H1 (cell line): ENCODE measurements around the gene CORO1C. TPM values are rescaled to one million over a fixed set of nuclear protein-coding genes. Genes with fewer than 3 reads are reported as not detected.

Experiments
- ATF2 ChIP-seq: IDR thresholded peaks from 2 replicates; pipeline ENCODE4 v1.6.1; 2012; ENCODE audit warnings: low read length, inconsistent platforms
- CHD7 ChIP-seq: fragments of 300-600 bp; sonication (generic); IDR thresholded peaks from 2 replicates; pipeline ENCODE4 v1.7.1; 2012; ENCODE audit warnings: low read length, moderate library complexity, mild to moderate bottlenecking, inconsistent platforms; ENCODE audit not compliant: insufficient replicate concordance
- MAFK ChIP-seq: IDR thresholded peaks from 2 replicates; pipeline ENCODE4 v1.6.1; 2012; ENCODE audit warnings: low read depth, mild to moderate bottlenecking, improper control_type of control experiment, low read length
- RFX5 ChIP-seq: IDR thresholded peaks from 2 replicates; pipeline ENCODE4 v1.6.1; 2011; ENCODE audit warnings: low read depth, low read length, improper control_type of control experiment, borderline replicate concordance
- RNF2 ChIP-seq: fragments of 200-900, 300-1000 bp; sonication (generic); IDR thresholded peaks from 2 replicates; pipeline ENCODE4 v1.7.1; 2016; ENCODE audit warnings: borderline replicate concordance, low read depth, mild to moderate bottlenecking, antibody characterized with exemption, low read length; ENCODE audit not compliant: poor library complexity, severe bottlenecking; ENCODE audit errors: missing control alignments
- polyA plus RNA-seq, 7 experiments: library from polyadenylated mRNA; depleted of rRNA in 3 of 7; stranded (reverse) in 5 of 7; unstranded in 2 of 7; fragments of >200 nt in 5 of 7; fragments of 200-250 nt in 2 of 7; gene quantifications; 1 replicate in 5 of 7; 2 replicates in 1 of 7; 4 replicates in 1 of 7; pipeline versions ENCODE4 v1.2.1 to v1.2.3, GENCODE V29; 2011 to 2013; ENCODE audit warnings: missing spikeins in 2 of 7, mixed read lengths in 2 of 7
- total RNA-seq: library from RNA; stranded (reverse); fragmentation: NEBNext Ultra II Directional; extraction: Animal tissue kit (Norgen Biotek cat#: 25700); gene quantifications from 2 replicates; pipeline ENCODE4 v1.2.1, GENCODE V29; 2021

CORO1C gene
- total and polyA plus RNA-seq, 2 of the 8 experiments (the other 6 are each of a cell fraction or from before 2014, with no cell fraction given) = 72.7 to 120 TPM

DNA sequence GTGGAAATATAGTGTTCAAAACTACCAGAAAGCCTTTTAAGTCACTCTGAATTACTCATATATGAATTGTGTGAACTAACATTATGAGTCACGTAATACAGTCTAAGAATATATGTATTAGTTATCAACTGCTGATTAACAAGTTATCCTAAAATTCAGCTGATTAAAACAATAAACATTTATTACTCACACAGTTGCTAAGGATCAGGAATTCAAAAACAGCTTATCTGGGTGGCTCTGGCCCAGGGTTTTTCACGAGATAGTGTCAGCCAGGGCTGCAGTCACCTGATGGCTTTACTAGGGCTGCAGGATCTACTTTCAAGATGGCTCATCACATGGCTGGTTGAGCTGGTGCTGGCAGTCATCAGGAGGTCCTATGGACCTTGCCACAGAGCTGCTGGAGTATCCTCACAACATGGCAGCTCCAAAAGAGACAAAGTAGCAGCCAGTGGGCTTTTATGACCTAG lies 36.5 kb downstream of the CORO1C start (continued):
- TF ChIP-seq CHD7 (no peak), ATF2 (no peak), RNF2 (no peak), RFX5 (no peak), MAFK (no peak)
